D721Med (cell line): ENCODE results near the gene VAMP8.
"Not testable (repeated sequence)": the region's sequence is repeated elsewhere in the genome, so short reads cannot be mapped to it uniquely, and the experiment has no call there.

Source experiments
- DNase-seq: peaks from one replicate; pipeline ENCODE4 v3.0.0; 2011; ENCODE audit warnings: low spot score; ENCODE audit not compliant: insufficient read length
- FAIRE-seq: peaks from 2 replicates; lab custom pipeline; 2011; peaks lifted over from hg19 to GRCh38; lab: Jason Lieb, UNC
- TF ChIP-seq, protein P1 (sequence below): IDR thresholded peaks from 2 replicates; pipeline ENCODE4 v1.5.1; 2012; ENCODE audit warnings: mild to moderate bottlenecking, control low read depth; ENCODE audit not compliant: insufficient read depth; ENCODE audit errors: missing control alignments

Gene VAMP8

DNA sequence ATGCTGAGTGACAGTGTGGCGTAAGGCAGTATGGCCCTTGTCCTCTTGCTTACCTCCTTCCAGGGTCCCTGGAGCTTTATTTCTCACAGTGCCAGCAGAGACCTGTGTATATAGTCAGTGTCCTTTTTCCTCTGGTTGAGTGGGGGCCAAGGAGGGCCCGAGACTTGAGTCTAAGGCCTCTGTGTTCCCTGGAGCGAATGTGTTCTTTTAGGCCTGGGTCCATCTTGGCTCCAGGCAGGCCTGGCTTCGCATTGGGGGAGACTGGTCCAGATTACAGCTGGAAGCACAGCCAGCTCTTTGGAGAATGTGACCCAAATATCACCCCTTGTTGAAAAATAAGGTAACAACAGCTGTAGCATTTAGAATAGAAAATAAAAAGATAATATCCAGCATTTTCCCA is 11.8 kb downstream of the VAMP8 start:
- FAIRE-seq (no peak), DNase-seq (no peak)

DNA sequence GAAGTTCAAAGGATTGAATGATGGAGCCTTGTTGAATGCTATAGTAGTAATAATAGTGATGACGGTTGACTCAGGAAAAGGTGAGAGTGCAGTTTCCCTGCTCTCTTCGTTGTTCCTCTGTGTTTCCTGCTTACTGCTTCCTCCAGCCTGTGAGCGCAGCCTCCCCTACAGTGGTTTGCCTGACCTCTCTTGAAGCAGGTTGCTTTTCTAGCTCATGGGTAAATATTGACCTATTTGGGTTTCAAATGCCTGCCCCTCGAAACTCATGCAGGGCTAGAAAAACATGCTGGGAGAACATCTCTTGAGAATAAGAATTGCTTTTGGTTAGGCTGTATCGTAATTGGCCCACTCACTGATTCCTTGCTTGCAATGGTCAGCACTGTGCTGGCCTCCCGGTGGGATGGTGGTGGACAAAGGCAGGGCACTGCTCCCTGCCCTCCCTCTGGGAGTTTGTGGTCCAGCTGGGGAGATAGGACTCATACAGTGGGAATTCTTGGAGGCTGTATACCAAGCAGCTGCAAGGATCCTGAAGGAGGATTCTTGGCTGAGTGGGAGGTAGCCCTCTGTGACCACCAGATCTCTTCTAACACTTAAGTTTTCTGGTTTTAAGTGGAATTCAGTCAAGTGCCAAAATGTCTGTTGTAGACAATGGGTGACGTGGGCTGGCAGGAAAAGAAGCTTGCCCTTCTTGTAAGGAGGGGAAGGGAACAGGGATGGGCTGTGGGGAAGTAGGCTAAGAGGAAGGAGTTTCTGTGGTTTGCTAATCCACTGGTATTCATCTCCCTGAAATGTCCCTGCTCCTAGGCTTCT is 12.8 kb downstream of the VAMP8 start:
- FAIRE-seq (no peak), DNase-seq (no peak)
- TF ChIP-seq, protein P1, sequence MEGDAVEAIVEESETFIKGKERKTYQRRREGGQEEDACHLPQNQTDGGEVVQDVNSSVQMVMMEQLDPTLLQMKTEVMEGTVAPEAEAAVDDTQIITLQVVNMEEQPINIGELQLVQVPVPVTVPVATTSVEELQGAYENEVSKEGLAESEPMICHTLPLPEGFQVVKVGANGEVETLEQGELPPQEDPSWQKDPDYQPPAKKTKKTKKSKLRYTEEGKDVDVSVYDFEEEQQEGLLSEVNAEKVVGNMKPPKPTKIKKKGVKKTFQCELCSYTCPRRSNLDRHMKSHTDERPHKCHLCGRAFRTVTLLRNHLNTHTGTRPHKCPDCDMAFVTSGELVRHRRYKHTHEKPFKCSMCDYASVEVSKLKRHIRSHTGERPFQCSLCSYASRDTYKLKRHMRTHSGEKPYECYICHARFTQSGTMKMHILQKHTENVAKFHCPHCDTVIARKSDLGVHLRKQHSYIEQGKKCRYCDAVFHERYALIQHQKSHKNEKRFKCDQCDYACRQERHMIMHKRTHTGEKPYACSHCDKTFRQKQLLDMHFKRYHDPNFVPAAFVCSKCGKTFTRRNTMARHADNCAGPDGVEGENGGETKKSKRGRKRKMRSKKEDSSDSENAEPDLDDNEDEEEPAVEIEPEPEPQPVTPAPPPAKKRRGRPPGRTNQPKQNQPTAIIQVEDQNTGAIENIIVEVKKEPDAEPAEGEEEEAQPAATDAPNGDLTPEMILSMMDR = no peak

More for the DNA sequence above, 11.8 kb downstream of the VAMP8 start:
- TF ChIP-seq, protein P1 = no peak

DNA sequence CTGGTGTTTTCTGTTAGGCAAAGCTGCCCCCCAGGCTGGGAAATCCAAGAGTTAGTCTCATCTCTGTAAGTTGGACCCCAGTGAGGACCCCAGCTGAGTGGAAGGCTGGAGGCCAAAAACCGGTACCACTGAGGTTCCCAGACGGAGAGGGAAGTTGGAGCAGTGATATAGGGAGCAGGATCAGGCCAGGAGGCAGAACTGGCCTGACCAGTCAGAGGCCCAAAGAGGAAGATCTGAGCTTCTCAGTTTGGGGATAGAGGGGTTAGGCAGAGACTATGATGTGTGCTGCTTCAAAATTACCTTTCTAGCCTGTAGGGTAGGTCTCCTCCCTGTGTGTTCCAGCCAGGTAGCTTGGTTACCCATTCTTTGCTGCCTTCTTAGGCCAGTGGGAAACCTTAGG is 13.6 kb downstream of the VAMP8 start:
- DNase-seq (no peak), FAIRE-seq (no peak)
- TF ChIP-seq, protein P1 = no peak

DNA sequence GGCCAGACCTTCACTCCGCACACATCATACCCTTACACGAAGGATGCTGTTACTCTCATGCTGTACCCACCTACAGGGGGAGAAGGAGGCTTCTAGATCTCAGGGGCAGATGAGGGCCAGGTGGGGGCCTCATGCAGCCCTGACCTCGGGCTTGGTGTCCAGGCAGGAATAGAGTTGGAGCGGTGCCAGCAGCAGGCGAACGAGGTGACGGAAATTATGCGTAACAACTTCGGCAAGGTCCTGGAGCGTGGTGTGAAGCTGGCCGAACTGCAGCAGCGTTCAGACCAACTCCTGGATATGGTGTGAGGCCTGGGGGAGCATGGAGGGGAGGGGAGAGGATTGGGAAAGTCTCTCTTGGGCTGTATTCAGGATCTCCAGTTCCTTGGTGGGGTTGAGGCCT is 14.2 kb downstream of the VAMP8 start:
- TF ChIP-seq, protein P1 = no peak
- FAIRE-seq = no peak
- no peak for DNase-seq

DNA sequence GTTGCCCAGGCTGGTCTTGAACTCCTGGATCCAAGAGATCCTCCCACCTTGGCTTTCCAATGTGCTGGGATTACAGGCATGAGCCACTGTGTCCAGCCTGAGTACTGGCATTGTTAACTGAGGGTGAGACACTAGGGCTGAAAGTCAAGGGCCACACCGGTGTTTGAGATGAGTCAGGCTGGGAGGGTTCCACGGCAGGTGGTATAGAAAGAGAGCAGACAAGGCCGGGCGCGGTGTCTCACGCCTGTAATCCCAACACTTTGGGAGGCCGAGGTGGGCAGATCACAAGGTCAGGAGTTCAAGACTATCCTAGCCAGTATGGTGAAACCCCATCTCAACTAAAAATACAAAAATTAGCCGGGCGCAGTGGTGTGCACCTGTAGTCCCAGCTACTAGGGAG is 14.9 kb downstream of the VAMP8 start:
- DNase-seq, FAIRE-seq: not testable (repeated sequence)

DNA sequence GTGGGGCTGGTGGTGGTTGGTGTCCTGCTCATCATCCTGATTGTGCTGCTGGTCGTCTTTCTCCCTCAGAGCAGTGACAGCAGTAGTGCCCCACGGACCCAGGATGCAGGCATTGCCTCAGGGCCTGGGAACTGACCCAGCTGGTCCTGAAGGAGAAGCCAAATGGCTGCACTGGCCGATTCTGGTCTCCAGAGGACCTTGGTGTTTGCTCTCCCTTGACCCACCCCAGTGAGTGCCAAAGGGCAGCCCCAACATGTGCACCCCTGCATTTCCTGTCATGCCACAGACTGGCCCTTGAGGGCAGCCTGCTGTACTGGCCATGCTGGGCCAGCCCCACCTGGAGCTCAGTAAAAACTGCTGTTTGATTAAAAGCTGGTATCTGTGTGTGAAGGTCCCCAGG is 15.6 kb downstream of the VAMP8 start:
- TF ChIP-seq, protein P1 = no peak
- FAIRE-seq (no peak), DNase-seq (no peak)

DNA sequence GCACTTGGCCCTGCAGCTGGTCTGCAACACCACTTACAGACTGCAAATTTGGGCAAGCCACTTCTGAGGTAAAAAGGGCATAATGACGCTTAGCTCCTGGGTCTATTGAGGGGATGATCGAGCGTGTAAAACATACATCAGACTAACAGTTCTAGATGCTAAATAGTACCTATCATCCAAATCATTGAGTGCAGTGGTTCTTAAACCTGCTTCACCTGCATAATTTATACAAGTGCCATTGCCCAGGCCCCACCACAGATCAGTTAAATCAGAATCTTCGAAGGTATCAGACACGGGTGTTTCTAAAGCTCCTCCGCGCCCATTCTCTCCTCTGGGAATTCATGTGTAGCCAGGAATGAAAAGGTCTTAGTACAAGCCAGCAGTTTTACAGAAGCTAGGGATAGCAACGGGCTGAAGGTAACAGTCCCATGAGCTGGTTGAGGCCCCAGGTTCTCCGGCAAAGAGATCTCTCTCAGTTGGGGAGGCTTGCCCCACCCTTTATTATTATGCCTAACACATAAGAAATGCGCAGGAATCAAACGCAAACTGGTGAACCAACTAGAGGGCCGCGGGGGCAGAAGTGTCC is 17.4 kb downstream of the VAMP8 start:
- TF ChIP-seq, protein P1 = no peak
- no peak for FAIRE-seq
- no peak for DNase-seq
